HL-60 (cell line): Measurements from ENCODE around the gene DTX2.

Experiments used
- DNase-seq, 2 experiments: peaks; one replicate each; pipeline ENCODE4 v3.0.0-alpha.2; 2010 to 2020; ENCODE audit warnings: low read depth in 1 of 2, low spot score in 1 of 2
- H3K27ac ChIP-seq: fragments of 250-450 bp; sonication (Bioruptor Pico); replicated peaks from 2 replicates; pipeline ENCODE4 v1.5.1; 2020; ENCODE audit warnings: mild to moderate bottlenecking, moderate library complexity
- H3K27me3 ChIP-seq: fragments of 250-450 bp; sonication (Bioruptor Pico); 2 replicates; pipeline ENCODE4 v1.5.1; 2021; ENCODE audit warnings: mild to moderate bottlenecking, moderate library complexity; ENCODE audit not compliant: insufficient read depth, poor library complexity, severe bottlenecking
- H3K4me3 ChIP-seq: replicated peaks from 2 replicates; pipeline ENCODE4 v1.5.1; 2011; ENCODE audit warnings: mild to moderate bottlenecking, control low read depth, low read length; ENCODE audit not compliant: insufficient read depth
- CTCF ChIP-seq: IDR thresholded peaks from one replicate; pipeline ENCODE4 v1.5.1; 2011; ENCODE audit warnings: low read length, control low read depth, inconsistent platforms; ENCODE audit not compliant: insufficient read depth
- GABPA ChIP-seq: IDR thresholded peaks from 2 replicates; pipeline ENCODE4 v1.6.1; 2012; ENCODE audit warnings: low read depth
- POLR2AphosphoS5 ChIP-seq: IDR thresholded peaks from 2 replicates; pipeline ENCODE4 v1.6.1; 2012; ENCODE audit warnings: low read depth
- SPI1 ChIP-seq: IDR thresholded peaks from 2 replicates; pipeline ENCODE4 v1.6.1; 2012; ENCODE audit warnings: low read depth, mild to moderate bottlenecking, borderline replicate concordance
- TF ChIP-seq, protein P1 (sequence below): IDR thresholded peaks from 2 replicates; pipeline ENCODE4 v1.6.1; 2012; ENCODE audit warnings: low read depth; ENCODE audit not compliant: insufficient replicate concordance

DTX2 gene

DNA sequence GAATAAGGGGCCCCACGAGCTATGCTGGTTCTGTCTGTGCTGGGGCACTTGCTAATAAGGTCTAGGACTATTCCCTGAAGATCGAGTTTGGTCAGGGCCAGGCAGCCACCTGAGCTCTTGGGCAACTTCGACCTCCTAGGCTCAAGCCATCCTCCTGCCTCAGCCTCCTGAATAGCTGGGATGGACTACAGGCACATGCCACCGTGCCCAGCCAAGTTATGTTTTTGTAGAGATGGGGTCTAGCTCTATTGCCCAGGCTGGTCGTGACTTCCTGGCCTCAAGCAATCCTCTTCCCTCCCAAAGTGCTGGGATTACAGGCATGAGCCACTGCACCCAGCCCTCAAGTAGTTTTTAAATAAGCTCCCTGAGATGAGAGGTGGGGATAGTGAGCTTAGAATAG, 33.9 kb upstream of the DTX2 start:
- no peak overlapping the region for H3K4me3 ChIP-seq
- DNase-seq: no peak
- no peaks in the 10 kb centered on the region for H3K27me3 ChIP-seq
- H3K27ac ChIP-seq: no peak overlapping the region
- TF ChIP-seq, protein P1, sequence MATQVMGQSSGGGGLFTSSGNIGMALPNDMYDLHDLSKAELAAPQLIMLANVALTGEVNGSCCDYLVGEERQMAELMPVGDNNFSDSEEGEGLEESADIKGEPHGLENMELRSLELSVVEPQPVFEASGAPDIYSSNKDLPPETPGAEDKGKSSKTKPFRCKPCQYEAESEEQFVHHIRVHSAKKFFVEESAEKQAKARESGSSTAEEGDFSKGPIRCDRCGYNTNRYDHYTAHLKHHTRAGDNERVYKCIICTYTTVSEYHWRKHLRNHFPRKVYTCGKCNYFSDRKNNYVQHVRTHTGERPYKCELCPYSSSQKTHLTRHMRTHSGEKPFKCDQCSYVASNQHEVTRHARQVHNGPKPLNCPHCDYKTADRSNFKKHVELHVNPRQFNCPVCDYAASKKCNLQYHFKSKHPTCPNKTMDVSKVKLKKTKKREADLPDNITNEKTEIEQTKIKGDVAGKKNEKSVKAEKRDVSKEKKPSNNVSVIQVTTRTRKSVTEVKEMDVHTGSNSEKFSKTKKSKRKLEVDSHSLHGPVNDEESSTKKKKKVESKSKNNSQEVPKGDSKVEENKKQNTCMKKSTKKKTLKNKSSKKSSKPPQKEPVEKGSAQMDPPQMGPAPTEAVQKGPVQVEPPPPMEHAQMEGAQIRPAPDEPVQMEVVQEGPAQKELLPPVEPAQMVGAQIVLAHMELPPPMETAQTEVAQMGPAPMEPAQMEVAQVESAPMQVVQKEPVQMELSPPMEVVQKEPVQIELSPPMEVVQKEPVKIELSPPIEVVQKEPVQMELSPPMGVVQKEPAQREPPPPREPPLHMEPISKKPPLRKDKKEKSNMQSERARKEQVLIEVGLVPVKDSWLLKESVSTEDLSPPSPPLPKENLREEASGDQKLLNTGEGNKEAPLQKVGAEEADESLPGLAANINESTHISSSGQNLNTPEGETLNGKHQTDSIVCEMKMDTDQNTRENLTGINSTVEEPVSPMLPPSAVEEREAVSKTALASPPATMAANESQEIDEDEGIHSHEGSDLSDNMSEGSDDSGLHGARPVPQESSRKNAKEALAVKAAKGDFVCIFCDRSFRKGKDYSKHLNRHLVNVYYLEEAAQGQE: no peak
- TF ChIP-seq POLR2AphosphoS5 (no peak), GABPA (no peak), CTCF (no peak), SPI1 (no peak)

GRCh38 chr7:76428149-76428823, 33.2 kb upstream of the DTX2 start:
- TF ChIP-seq CTCF: no peak
- H3K27me3 ChIP-seq: no peaks in the 10 kb centered on the region
- H3K4me3 ChIP-seq: no peak overlapping the region
- no peak overlapping the region for H3K27ac ChIP-seq
- no peak for DNase-seq

- Histone ChIP-seq H3K27me3 (no peaks in the 10 kb centered on the region), H3K27ac (no peak overlapping the region), H3K4me3 (no peak overlapping the region)
- peak; percentile 34 to 37 for DNase-seq
- TF ChIP-seq SPI1 (0 out of 2 replicates have a peak, but pooled peaks have one; percentile 4), CTCF (no peak), POLR2AphosphoS5 (no peak)
- TF ChIP-seq, protein P1: no peak
Observed at GRCh38 chr7:76428868-76429805, 32.4 kb upstream of the DTX2 start.
